ENCODE measurements around the gene TPP2.

The TPP2 gene

GRCh38 chr13:102596147-102597028 is at the start of gene TPP2:
TSS of gene TPP2 (plus strand) at chr13:102596986. CDS start at chr13:102597039, 53 bp downstream.
- H3K9me3 Mint-ChIP-seq, result no peaks in the 10 kb centered on the region
- H3K27ac Mint-ChIP-seq, result peak within 1 kb of the TSS; percentile 100
- peak within 1 kb of the TSS; percentile 98 for H3K4me3 Mint-ChIP-seq
- peaks cover 22% of the 10 kb centered on the region for H3K36me3 Mint-ChIP-seq (ENCODE audit: low read depth)
- peaks cover 56% of the 10 kb centered on the region for H3K4me1 Mint-ChIP-seq (ENCODE audit: low read depth)
- H3K27me3 Mint-ChIP-seq (ENCODE audit: low read depth), result no peaks in the 10 kb centered on the region

DNA sequence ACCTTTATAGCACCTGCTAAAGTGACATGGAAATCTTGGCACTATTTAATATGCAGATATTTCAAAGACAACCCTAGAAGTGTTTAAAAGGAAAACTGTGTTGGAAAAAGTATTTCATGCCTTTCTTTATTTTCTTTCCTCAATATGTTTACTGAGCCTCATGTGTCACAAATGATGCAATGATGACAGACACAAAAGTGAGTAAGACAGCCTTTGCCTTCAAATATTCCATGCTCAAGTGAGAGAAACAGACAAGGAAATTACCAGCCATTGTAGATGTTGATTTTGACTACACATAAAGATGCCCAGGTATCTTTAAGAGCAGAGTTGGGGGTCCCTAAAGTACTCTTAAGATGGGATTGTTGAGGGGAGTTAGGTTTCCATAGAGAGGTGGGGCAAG is 48.0 kb upstream of the TPP2 start:
- H3K4me1 Mint-ChIP-seq (ENCODE audit: low read depth), result no peaks in the 10 kb centered on the region
- H3K4me3 Mint-ChIP-seq, result no peak overlapping the region
- no peaks in the 10 kb centered on the region for H3K9me3 Mint-ChIP-seq
- H3K36me3 Mint-ChIP-seq (ENCODE audit: low read depth), result no peaks in the 10 kb centered on the region
- peaks cover 4% of the 10 kb centered on the region for H3K27me3 Mint-ChIP-seq (ENCODE audit: low read depth)
- H3K27ac Mint-ChIP-seq, result no peak overlapping the region

- no peaks in the 10 kb centered on the region for H3K9me3 Mint-ChIP-seq
- no peak overlapping the region for H3K27ac Mint-ChIP-seq
- peaks cover 4% of the 10 kb centered on the region for H3K27me3 Mint-ChIP-seq (ENCODE audit: low read depth)
- no peaks in the 10 kb centered on the region for H3K36me3 Mint-ChIP-seq (ENCODE audit: low read depth)
- H3K4me3 Mint-ChIP-seq, result no peak overlapping the region
- no peaks in the 10 kb centered on the region for H3K4me1 Mint-ChIP-seq (ENCODE audit: low read depth)
Observed at GRCh38 chr13:102550507-102550906, 46.3 kb upstream of the TPP2 start.

- Mint-ChIP-seq H3K27me3 (ENCODE audit: low read depth) (peaks cover 5% of the 10 kb centered on the region), H3K4me1 (ENCODE audit: low read depth) (peaks cover 2% of the 10 kb centered on the region), H3K27ac (no peak overlapping the region), H3K36me3 (ENCODE audit: low read depth) (no peaks in the 10 kb centered on the region), H3K9me3 (no peaks in the 10 kb centered on the region), H3K4me3 (no peak overlapping the region)
Observed at GRCh38 chr13:102555914-102556553, 40.8 kb upstream of the TPP2 start.

DNA sequence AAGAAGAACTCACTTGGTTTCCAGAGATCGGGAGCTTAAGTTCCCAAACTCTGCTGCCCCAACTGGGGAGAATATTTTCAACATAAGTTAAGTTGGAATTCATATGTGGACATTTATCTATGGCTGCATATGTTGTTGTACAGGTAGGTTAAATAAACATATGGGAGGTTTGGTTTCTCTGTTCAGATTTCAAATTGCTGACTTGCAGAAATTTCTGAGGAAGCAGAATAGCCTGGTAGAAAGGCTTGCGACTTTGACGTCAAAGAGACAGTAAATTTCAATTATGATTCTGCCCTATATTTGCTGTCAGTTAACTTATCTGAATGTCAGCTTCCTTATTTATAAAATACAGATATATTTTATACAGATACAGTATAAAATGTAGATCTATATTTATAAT is 40.0 kb upstream of the TPP2 start:
- Mint-ChIP-seq H3K27ac (no peak overlapping the region), H3K9me3 (no peaks in the 10 kb centered on the region), H3K27me3 (ENCODE audit: low read depth) (peaks cover 5% of the 10 kb centered on the region), H3K4me3 (no peak overlapping the region), H3K36me3 (ENCODE audit: low read depth) (no peaks in the 10 kb centered on the region), H3K4me1 (ENCODE audit: low read depth) (peaks cover 2% of the 10 kb centered on the region)

GRCh38 chr13:102558029-102558428 is 38.8 kb upstream of the TPP2 start:
- Mint-ChIP-seq H3K27ac (no peak overlapping the region), H3K4me3 (no peak overlapping the region), H3K27me3 (ENCODE audit: low read depth) (peaks cover 12% of the 10 kb centered on the region), H3K36me3 (ENCODE audit: low read depth) (no peaks in the 10 kb centered on the region), H3K9me3 (no peaks in the 10 kb centered on the region), H3K4me1 (ENCODE audit: low read depth) (peaks cover 2% of the 10 kb centered on the region)

GRCh38 chr13:102561933-102562332 is 34.9 kb upstream of the TPP2 start:
- no peaks in the 10 kb centered on the region for H3K9me3 Mint-ChIP-seq
- peaks cover 14% of the 10 kb centered on the region for H3K27me3 Mint-ChIP-seq (ENCODE audit: low read depth)
- no peak overlapping the region for H3K4me3 Mint-ChIP-seq
- H3K4me1 Mint-ChIP-seq (ENCODE audit: low read depth), result no peaks in the 10 kb centered on the region
- H3K36me3 Mint-ChIP-seq (ENCODE audit: low read depth), result no peaks in the 10 kb centered on the region
- H3K27ac Mint-ChIP-seq, result no peak overlapping the region

GRCh38 chr13:102563267-102563666 is 33.5 kb upstream of the TPP2 start:
- Mint-ChIP-seq H3K4me3 (no peak overlapping the region), H3K36me3 (ENCODE audit: low read depth) (no peaks in the 10 kb centered on the region), H3K9me3 (no peaks in the 10 kb centered on the region), H3K4me1 (ENCODE audit: low read depth) (no peaks in the 10 kb centered on the region), H3K27me3 (ENCODE audit: low read depth) (peaks cover 21% of the 10 kb centered on the region), H3K27ac (no peak overlapping the region)

DNA sequence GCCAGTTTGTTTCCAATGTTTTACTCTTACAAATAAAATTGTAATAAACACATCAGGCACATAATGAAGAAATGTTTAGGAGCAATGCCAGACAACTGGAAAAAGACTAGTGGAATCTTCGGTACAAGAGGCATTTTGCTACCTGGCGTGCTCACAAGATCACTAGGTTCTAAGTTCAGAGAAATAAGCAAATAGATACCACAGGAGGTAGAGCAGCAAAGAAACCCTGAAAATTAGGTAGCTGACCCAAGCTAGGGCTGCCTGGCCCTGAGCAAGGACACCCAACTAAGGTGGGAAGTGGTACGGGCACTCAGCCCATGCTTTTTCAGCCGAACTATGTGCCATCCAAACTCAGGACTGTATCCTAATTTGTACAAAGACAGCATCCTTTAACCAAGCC is 32.2 kb upstream of the TPP2 start:
- no peak overlapping the region for H3K4me3 Mint-ChIP-seq
- peaks cover 21% of the 10 kb centered on the region for H3K27me3 Mint-ChIP-seq (ENCODE audit: low read depth)
- H3K36me3 Mint-ChIP-seq (ENCODE audit: low read depth), result no peaks in the 10 kb centered on the region
- H3K4me1 Mint-ChIP-seq (ENCODE audit: low read depth), result no peaks in the 10 kb centered on the region
- no peaks in the 10 kb centered on the region for H3K9me3 Mint-ChIP-seq
- H3K27ac Mint-ChIP-seq, result no peak overlapping the region

GRCh38 chr13:102566513-102566912 is 30.3 kb upstream of the TPP2 start:
- Mint-ChIP-seq H3K4me3 (no peak overlapping the region), H3K36me3 (ENCODE audit: low read depth) (no peaks in the 10 kb centered on the region), H3K9me3 (no peaks in the 10 kb centered on the region), H3K27ac (no peak overlapping the region), H3K4me1 (ENCODE audit: low read depth) (no peaks in the 10 kb centered on the region), H3K27me3 (ENCODE audit: low read depth) (peaks cover 28% of the 10 kb centered on the region)

DNA sequence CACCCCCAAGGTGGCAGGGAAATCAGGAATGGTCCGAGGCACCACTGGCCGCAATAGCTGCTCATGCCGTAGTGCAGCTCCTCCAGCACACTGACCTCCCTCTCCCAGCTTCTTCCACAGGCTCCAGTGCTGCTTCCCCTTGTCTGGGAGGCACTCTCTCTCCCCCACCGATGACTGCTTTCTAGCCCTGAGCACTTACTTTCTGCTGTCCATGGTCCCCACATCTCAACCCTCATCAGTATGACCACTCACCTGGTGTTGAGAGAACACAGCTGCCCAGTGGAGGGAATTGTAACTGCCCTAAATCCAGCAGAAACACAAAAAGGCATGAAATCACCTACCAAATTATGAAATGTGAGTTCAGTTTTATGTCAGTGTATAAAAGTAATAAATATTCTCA is 28.9 kb upstream of the TPP2 start:
- Mint-ChIP-seq H3K9me3 (no peaks in the 10 kb centered on the region), H3K4me1 (ENCODE audit: low read depth) (no peaks in the 10 kb centered on the region), H3K36me3 (ENCODE audit: low read depth) (no peaks in the 10 kb centered on the region), H3K27ac (no peak overlapping the region), H3K4me3 (no peak overlapping the region), H3K27me3 (ENCODE audit: low read depth) (peaks cover 28% of the 10 kb centered on the region)

- Mint-ChIP-seq H3K27ac (no peak overlapping the region), H3K36me3 (ENCODE audit: low read depth) (no peaks in the 10 kb centered on the region), H3K27me3 (ENCODE audit: low read depth) (peaks cover 33% of the 10 kb centered on the region), H3K9me3 (no peaks in the 10 kb centered on the region), H3K4me3 (no peak overlapping the region), H3K4me1 (ENCODE audit: low read depth) (no peaks in the 10 kb centered on the region)
Observed at GRCh38 chr13:102569488-102569887, 27.3 kb upstream of the TPP2 start.

- no peak overlapping the region for H3K4me3 Mint-ChIP-seq
- no peak overlapping the region for H3K27ac Mint-ChIP-seq
- H3K27me3 Mint-ChIP-seq (ENCODE audit: low read depth), result peaks cover 39% of the 10 kb centered on the region
- no peaks in the 10 kb centered on the region for H3K4me1 Mint-ChIP-seq (ENCODE audit: low read depth)
- H3K9me3 Mint-ChIP-seq, result no peaks in the 10 kb centered on the region
- no peaks in the 10 kb centered on the region for H3K36me3 Mint-ChIP-seq (ENCODE audit: low read depth)
Observed at GRCh38 chr13:102571075-102571474, 25.7 kb upstream of the TPP2 start.

- no peak overlapping the region for H3K4me3 Mint-ChIP-seq
- H3K9me3 Mint-ChIP-seq, result no peaks in the 10 kb centered on the region
- H3K27ac Mint-ChIP-seq, result no peak overlapping the region
- H3K4me1 Mint-ChIP-seq (ENCODE audit: low read depth), result no peaks in the 10 kb centered on the region
- no peaks in the 10 kb centered on the region for H3K36me3 Mint-ChIP-seq (ENCODE audit: low read depth)
- H3K27me3 Mint-ChIP-seq (ENCODE audit: low read depth), result peaks cover 33% of the 10 kb centered on the region
Observed at GRCh38 chr13:102572323-102572722, 24.5 kb upstream of the TPP2 start.

DNA sequence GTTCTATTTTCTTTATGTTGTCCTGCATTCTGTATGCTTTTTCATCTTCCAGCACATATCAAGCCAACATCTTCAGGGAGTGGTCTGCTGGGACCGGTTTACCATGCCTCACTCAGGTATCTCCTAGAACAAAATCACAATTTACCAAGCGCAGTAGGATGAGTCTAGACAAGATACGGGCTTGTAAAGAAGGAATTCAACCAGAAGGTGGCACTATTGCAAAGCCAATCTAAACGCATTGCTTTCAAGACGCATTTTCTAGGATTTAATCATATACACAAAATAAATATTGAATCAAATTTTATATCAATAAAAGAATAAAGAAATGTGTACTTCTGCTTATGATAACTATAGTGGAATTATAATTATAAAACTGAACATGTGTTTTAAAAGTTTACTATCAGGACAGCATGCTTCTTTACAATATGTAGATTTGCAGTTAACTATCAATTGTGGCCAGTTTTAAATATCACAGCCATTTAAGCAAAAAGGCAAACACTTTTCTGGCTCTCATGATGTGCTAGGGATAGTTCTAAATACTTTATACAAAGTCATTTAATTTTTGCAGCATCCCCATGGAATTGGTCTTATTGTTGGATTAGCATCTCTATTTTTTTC is 16.1 kb upstream of the TPP2 start:
- Mint-ChIP-seq H3K4me3 (no peak overlapping the region), H3K36me3 (ENCODE audit: low read depth) (no peaks in the 10 kb centered on the region), H3K9me3 (no peaks in the 10 kb centered on the region), H3K4me1 (ENCODE audit: low read depth) (peaks cover 9% of the 10 kb centered on the region), H3K27me3 (ENCODE audit: low read depth) (peaks cover 11% of the 10 kb centered on the region), H3K27ac (no peak overlapping the region)
